NT2/D1 (cell line): ENCODE results near the gene NCOA3.

ENCODE experiments used
- SUZ12 ChIP-seq: IDR thresholded peaks from 2 replicates; pipeline ENCODE4 v1.6.1; 2011; ENCODE audit not compliant: insufficient read length, insufficient read depth; ENCODE audit errors: extremely low read depth
- YY1 ChIP-seq: IDR thresholded peaks from 2 replicates; pipeline ENCODE4 v1.6.1; 2011; ENCODE audit not compliant: insufficient read length, insufficient read depth
- ZNF274 ChIP-seq: IDR thresholded peaks from 2 replicates; pipeline ENCODE4 v1.6.1; 2011; ENCODE audit warnings: mild to moderate bottlenecking, low read depth, low read length

- TF ChIP-seq YY1 (no peak), SUZ12 (no peak), ZNF274 (no peak)
Measured at GRCh38 chr20:47594157-47594556, 92.5 kb downstream of the NCOA3 start.
